Smooth muscle cell (in vitro differentiated cells): ENCODE measurements around the gene FRMD3. TPM values are rescaled to one million over a fixed set of nuclear protein-coding genes. Genes with fewer than 3 reads are reported as not detected.
A peak's percentile ranks its signal among the peaks of the same experiment; 100 is the strongest.

Experiments used
- DNase-seq: peaks from one replicate; lab custom pipeline; 2025; ENCODE audit not compliant: unreplicated experiment; lab: John Stamatoyannopoulos, UW
- H2AFZ ChIP-seq: fragments of 200-600 bp; sonication (generic); 2 replicates; pipeline ENCODE4 v1.6.0; 2016; ENCODE audit warnings: antibody characterized with exemption, low read depth, mild to moderate bottlenecking
- H3F3A ChIP-seq: fragments of 200-600 bp; sonication (generic); 2 replicates; pipeline ENCODE4 v1.6.0; 2017; ENCODE audit warnings: antibody characterized with exemption, low read depth
- H3K27ac ChIP-seq: fragments of 200-600 bp; sonication (generic); 2 replicates; pipeline ENCODE4 v1.5.1; 2016; ENCODE audit warnings: low read depth, mild to moderate bottlenecking
- H3K27me3 ChIP-seq: fragments of 200-600 bp; sonication (generic); 2 replicates; pipeline ENCODE4 v1.6.1; 2016; ENCODE audit warnings: low read depth, mild to moderate bottlenecking
- H3K36me3 ChIP-seq: fragments of 200-600 bp; sonication (generic); 2 replicates; pipeline ENCODE4 v1.5.1; 2016; ENCODE audit warnings: low read depth
- H3K4me1 ChIP-seq: fragments of 200-600 bp; sonication (generic); 2 replicates; pipeline ENCODE4 v1.5.1; 2016; ENCODE audit warnings: low read depth
- H3K4me2 ChIP-seq: fragments of 200-600 bp; sonication (generic); 2 replicates; pipeline ENCODE4 v1.6.0; 2016; ENCODE audit warnings: mild to moderate bottlenecking
- H3K4me3 ChIP-seq: fragments of 200-600 bp; sonication (generic); 2 replicates; pipeline ENCODE4 v1.5.1; 2016; ENCODE audit warnings: mild to moderate bottlenecking
- H3K79me2 ChIP-seq: fragments of 200-600 bp; sonication (generic); 2 replicates; pipeline ENCODE4 v1.6.0; 2016; ENCODE audit warnings: low read depth, mild to moderate bottlenecking
- H3K9ac ChIP-seq: fragments of 200-600 bp; sonication (generic); 2 replicates; pipeline ENCODE4 v1.6.0; 2016; ENCODE audit warnings: low read depth
- H3K9me3 ChIP-seq: fragments of 200-600 bp; sonication (generic); replicated peaks from 2 replicates; pipeline ENCODE4 v1.5.1; 2016; ENCODE audit warnings: low read depth
- H4K20me1 ChIP-seq: fragments of 200-600 bp; sonication (generic); 2 replicates; pipeline ENCODE4 v1.6.0; 2016; ENCODE audit warnings: low read depth
- CTCF ChIP-seq: fragments of 200-600 bp; sonication (generic); IDR thresholded peaks from 2 replicates; pipeline ENCODE4 v1.5.1; 2017; ENCODE audit warnings: borderline replicate concordance, mild to moderate bottlenecking, antibody characterized with exemption; ENCODE audit not compliant: insufficient read depth, poor library complexity, severe bottlenecking
- WGBS: methylation state at CpG from one replicate; pipeline ENCODE4 v1.1.7; 2016; ENCODE audit warnings: low lambda C conversion rate; 5-methylcytosine and 5-hydroxymethylcytosine counted together
- polyA plus RNA-seq: library from polyadenylated mRNA; unstranded; fragments of >200 nt; fragmentation: Nextera tagmentation; extraction: Ambion mirVana; gene quantifications from 2 replicates; pipeline ENCODE4 v1.2.1, GENCODE V29; 2016
- total RNA-seq: library from RNA; depleted of rRNA; stranded (reverse); fragments of >200 nt; gene quantifications from 2 replicates; pipeline ENCODE4 v1.2.3, GENCODE V29; 2014

The FRMD3 gene
- total and polyA plus RNA-seq, 2 experiments from 2014 or later = 0.72 to 2.8 TPM

- Histone ChIP-seq H3K27ac (no peak overlapping the region), H3K36me3 (no peaks in the 10 kb centered on the region), H3K79me2 (no peaks in the 10 kb centered on the region), H4K20me1 (no peaks in the 10 kb centered on the region), H3K4me1 (no peaks in the 10 kb centered on the region), H3K9ac (no peak overlapping the region), H3F3A (no peaks in the 10 kb centered on the region), H3K4me3 (no peak overlapping the region), H3K4me2 (no peak overlapping the region), H3K27me3 (no peaks in the 10 kb centered on the region), H3K9me3 (no peaks in the 10 kb centered on the region), H2AFZ (no peak overlapping the region)
- no peak for TF ChIP-seq CTCF
- DNase-seq = no peak
- 95% methylated on average over 1 of the region's 1 CpG for WGBS
Measured at GRCh38 chr9:83557317-83557716, 19.1 kb upstream of the FRMD3 start.

- Histone ChIP-seq H3K4me3 (no peak overlapping the region), H3K27me3 (no peaks in the 10 kb centered on the region), H3K4me2 (no peak overlapping the region), H3K79me2 (no peaks in the 10 kb centered on the region), H3K27ac (no peak overlapping the region), H3K36me3 (no peaks in the 10 kb centered on the region), H3K9me3 (no peaks in the 10 kb centered on the region), H4K20me1 (no peaks in the 10 kb centered on the region), H2AFZ (no peak overlapping the region), H3K4me1 (no peaks in the 10 kb centered on the region), H3K9ac (no peak overlapping the region), H3F3A (no peaks in the 10 kb centered on the region)
- WGBS = 85% methylated on average over 3 of the region's 3 CpGs
- DNase-seq = no peak
- no peak for TF ChIP-seq CTCF
Measured at GRCh38 chr9:83554278-83554677, 16.1 kb upstream of the FRMD3 start.

GRCh38 chr9:83544002-83544698 lies 5.9 kb upstream of the FRMD3 start:
- 39% methylated on average over 5 of the region's 5 CpGs for WGBS
- Histone ChIP-seq H3K9me3 (no peaks in the 10 kb centered on the region), H3K79me2 (no peaks in the 10 kb centered on the region), H3K4me1 (no peaks in the 10 kb centered on the region), H3K4me3 (no peak overlapping the region), H2AFZ (no peak overlapping the region), H3K27ac (no peak overlapping the region), H3K27me3 (peaks cover 19% of the 10 kb centered on the region), H4K20me1 (no peaks in the 10 kb centered on the region), H3K4me2 (no peak overlapping the region), H3K9ac (no peak overlapping the region), H3K36me3 (no peaks in the 10 kb centered on the region), H3F3A (no peaks in the 10 kb centered on the region)
- no peak for DNase-seq
- TF ChIP-seq CTCF = peak; percentile 55

- Histone ChIP-seq H3K79me2 (no peaks in the 10 kb centered on the region), H3K4me1 (peaks cover 17% of the 10 kb centered on the region), H3K4me3 (peak overlapping the region; percentile 65), H3F3A (no peaks in the 10 kb centered on the region), H3K27ac (no peak overlapping the region), H4K20me1 (no peaks in the 10 kb centered on the region), H3K36me3 (no peaks in the 10 kb centered on the region), H3K27me3 (peaks cover 72% of the 10 kb centered on the region), H3K9me3 (no peaks in the 10 kb centered on the region), H3K4me2 (peak overlapping the region; percentile 89), H2AFZ (peak overlapping the region; percentile 41), H3K9ac (no peak overlapping the region)
- TF ChIP-seq CTCF = no peak
- 30% methylated on average over 6 of the region's 6 CpGs for WGBS
- DNase-seq = no peak
Measured at GRCh38 chr9:83538890-83539238, 663 bp upstream of the FRMD3 start.
